HepG2 (cell line): ENCODE results near the gene PYGB. TPM values are rescaled to one million over a fixed set of nuclear protein-coding genes. Genes with fewer than 3 reads are reported as not detected.

Experiments used
- AGO2 ChIP-seq: fragments of 200-400 bp; formaldehyde crosslinking; optimal IDR thresholded peaks from 2 replicates; pipeline ENCODE3; 2017; ENCODE audit warnings: mild to moderate bottlenecking, low read depth, low read length, moderate library complexity
- ATF7-NPFF ChIP-seq: sonication (generic); formaldehyde crosslinking; IDR thresholded peaks from 2 replicates; pipeline ENCODE4 v1.8.1; 2023; ENCODE audit warnings: mild to moderate bottlenecking, low read depth, missing genetic modification reagents, moderate library complexity
- HOXA3 ChIP-seq: sonication (generic); formaldehyde crosslinking; IDR thresholded peaks from 2 replicates; pipeline ENCODE4 v1.5.0; 2020; ENCODE audit warnings: missing genetic modification reagents
- MYC ChIP-seq: sonication (generic); formaldehyde crosslinking; IDR thresholded peaks from 2 replicates; pipeline ENCODE4 v1.9.0; 2021; ENCODE audit warnings: missing genetic modification reagents, borderline replicate concordance
- NR2F6 ChIP-seq, 2 experiments: IDR thresholded peaks; 2 replicates each; pipeline ENCODE4 v1.6.1; 2016; ENCODE audit warnings: antibody characterized with exemption in 1 of 2, mild to moderate bottlenecking in 1 of 2
- ZFX ChIP-seq: sonication (generic); formaldehyde crosslinking; IDR thresholded peaks from 2 replicates; pipeline ENCODE4 v1.4.0; 2020; ENCODE audit warnings: mild to moderate bottlenecking, low read depth, missing genetic modification reagents, moderate library complexity
- ZNF546 ChIP-seq: sonication (generic); formaldehyde crosslinking; conservative IDR thresholded peaks from 2 replicates; pipeline ENCODE4 v1.8.1; 2023; ENCODE audit warnings: mild to moderate bottlenecking, missing genetic modification reagents
- ZNF552 ChIP-seq: sonication (generic); formaldehyde crosslinking; IDR thresholded peaks from 2 replicates; pipeline ENCODE4 v1.9.0; 2022; ENCODE audit warnings: missing genetic modification reagents, mild to moderate bottlenecking, borderline replicate concordance
- ZNF7 ChIP-seq: IDR thresholded peaks from 2 replicates; pipeline ENCODE4 v1.6.1; 2016; ENCODE audit warnings: missing biosample characterization, missing genetic modification reagents
- ZNF704 ChIP-seq: sonication (generic); formaldehyde crosslinking; IDR thresholded peaks from 2 replicates; pipeline ENCODE4 v1.8.1; 2023; ENCODE audit warnings: mild to moderate bottlenecking, inconsistent platforms, moderate library complexity, missing genetic modification reagents, borderline replicate concordance
- ZNF782 ChIP-seq: sonication (generic); formaldehyde crosslinking; IDR thresholded peaks from 2 replicates; pipeline ENCODE4 v1.4.0; 2020; ENCODE audit warnings: missing genetic modification reagents, mild to moderate bottlenecking, borderline replicate concordance
- ZNF792 ChIP-seq: IDR thresholded peaks from 2 replicates; pipeline ENCODE4 v1.6.1; 2016
- polyA plus RNA-seq, 8 experiments: library from polyadenylated mRNA; depleted of rRNA in 3 of 8; stranded (reverse) in 7 of 8; unstranded in 1 of 8; fragments of >200 nt; fragmentation: Illumina TruSeq in 4 of 8; extraction: Trizol in 4 of 8; gene quantifications; 2 replicates each; pipeline versions ENCODE4 v1.2.1 to v1.2.3, GENCODE V29; 2011 to 2016; ENCODE audit warnings: low read depth in 4 of 8, missing spikeins in 1 of 8, mixed read lengths in 1 of 8; ENCODE audit not compliant: insufficient read depth in 1 of 8
- total RNA-seq, 5 experiments: library from RNA; depleted of rRNA; stranded (reverse); fragments of >200 nt; fragmentation: Illumina TruSeq; extraction: Trizol; gene quantifications; 2 replicates each; pipeline ENCODE4 v1.2.3, GENCODE V29; 2016; ENCODE audit warnings: low read depth in 1 of 5
- TF ChIP-seq, protein P1 (sequence below): sonication (generic); formaldehyde crosslinking; IDR thresholded peaks from 2 replicates; pipeline ENCODE4 v1.4.0; 2020; ENCODE audit warnings: mild to moderate bottlenecking, missing genetic modification reagents
- TF ChIP-seq, protein P2 (sequence below): sonication (generic); formaldehyde crosslinking; conservative IDR thresholded peaks from 2 replicates; pipeline ENCODE4 v1.8.0; 2022; ENCODE audit warnings: mild to moderate bottlenecking, moderate library complexity, missing genetic modification reagents
- TF ChIP-seq, protein P3 (sequence below): IDR thresholded peaks from 2 replicates; pipeline ENCODE4 v1.6.1; 2016; ENCODE audit warnings: missing compliant biosample characterization, missing genetic modification reagents, borderline replicate concordance

The PYGB gene
- total and polyA plus RNA-seq, 2 of the 13 experiments (the other 11 are each of a cell fraction or from before 2014, with no cell fraction given), result 24.2 to 86.3 TPM

- TF ChIP-seq, protein P1, sequence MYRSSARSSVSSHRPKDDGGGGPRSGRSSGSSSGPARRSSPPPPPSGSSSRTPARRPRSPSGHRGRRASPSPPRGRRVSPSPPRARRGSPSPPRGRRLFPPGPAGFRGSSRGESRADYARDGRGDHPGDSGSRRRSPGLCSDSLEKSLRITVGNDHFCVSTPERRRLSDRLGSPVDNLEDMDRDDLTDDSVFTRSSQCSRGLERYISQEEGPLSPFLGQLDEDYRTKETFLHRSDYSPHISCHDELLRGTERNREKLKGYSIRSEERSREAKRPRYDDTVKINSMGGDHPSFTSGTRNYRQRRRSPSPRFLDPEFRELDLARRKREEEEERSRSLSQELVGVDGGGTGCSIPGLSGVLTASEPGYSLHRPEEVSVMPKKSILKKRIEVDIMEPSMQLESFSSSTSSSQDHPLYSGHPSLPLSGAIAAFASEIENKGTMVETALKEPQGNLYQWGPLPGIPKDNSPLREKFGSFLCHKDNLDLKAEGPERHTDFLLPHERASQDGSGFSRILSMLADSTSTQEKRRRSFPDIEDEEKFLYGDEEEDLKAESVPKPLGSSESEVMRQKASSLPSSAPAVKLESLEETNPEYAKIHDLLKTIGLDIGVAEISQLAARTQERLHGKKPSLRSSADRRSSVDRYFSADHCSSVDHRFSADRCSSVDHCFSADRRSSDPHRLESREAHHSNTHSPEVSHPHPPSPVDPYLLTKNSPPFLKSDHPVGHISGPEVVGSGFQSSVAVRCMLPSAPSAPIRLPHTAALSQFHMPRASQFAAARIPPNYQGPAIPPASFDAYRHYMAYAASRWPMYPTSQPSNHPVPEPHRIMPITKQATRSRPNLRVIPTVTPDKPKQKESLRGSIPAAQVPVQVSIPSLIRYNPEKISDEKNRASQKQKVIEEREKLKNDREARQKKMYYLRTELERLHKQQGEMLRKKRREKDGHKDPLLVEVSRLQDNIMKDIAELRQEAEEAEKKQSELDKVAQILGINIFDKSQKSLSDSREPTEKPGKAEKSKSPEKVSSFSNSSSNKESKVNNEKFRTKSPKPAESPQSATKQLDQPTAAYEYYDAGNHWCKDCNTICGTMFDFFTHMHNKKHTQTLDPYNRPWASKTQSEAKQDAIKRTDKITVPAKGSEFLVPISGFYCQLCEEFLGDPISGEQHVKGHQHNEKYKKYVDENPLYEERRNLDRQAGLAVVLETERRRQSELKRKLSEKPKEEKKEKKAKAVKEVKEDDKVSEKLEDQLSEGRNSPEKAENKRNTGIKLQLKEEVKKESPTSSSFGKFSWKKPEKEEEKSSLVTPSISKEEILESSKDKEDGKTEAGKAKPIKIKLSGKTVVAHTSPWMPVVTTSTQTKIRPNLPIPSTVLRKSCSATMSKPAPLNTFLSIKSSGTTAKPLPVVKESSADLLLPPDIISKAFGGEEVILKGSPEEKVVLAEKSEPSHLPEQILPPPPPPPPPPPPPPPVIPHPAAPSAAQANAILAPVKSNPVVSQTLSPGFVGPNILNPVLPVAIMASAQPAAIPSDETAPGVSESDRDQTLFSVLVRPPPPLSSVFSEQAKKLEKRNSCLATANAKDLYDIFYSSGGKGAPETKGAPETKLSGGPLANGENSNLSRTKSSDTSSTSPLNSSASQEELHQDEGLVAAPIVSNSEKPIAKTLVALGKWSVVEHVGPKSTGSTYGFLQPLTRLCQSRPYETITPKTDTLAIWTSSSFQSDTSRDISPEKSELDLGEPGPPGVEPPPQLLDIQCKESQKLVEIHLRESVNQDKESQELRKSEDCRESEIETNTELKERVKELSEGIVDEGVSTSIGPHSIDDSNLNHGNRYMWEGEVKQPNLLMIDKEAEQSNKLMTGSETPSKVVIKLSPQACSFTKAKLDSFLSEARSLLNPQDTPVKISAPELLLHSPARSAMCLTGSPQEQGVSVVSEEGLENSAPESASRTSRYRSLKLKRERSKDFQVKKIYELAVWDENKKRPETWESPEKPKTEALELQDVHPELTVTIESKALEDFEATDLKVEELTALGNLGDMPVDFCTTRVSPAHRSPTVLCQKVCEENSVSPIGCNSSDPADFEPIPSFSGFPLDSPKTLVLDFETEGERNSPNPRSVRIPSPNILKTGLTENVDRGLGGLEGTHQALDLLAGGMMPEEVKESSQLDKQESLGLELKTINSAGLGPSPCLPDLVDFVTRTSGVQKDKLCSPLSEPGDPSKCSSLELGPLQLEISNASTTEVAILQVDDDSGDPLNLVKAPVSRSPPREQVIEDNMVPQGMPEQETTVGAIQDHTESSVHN (CRISPR knock-in tag), result no peak
- TF ChIP-seq ZNF7 (CRISPR knock-in tag) (0 out of 2 replicates have a peak, but pooled peaks have one; percentile 51), HOXA3 (CRISPR knock-in tag) (no peak; the same call in 1 of the 2 replicates), ZNF792 (CRISPR knock-in tag) (no peak), ATF7-NPFF (CRISPR knock-in tag) (peak; percentile 61; the same call in 1 of the 2 replicates), ZNF782 (CRISPR knock-in tag) (peak; percentile 56; the same call in 1 of the 2 replicates), ZFX (CRISPR knock-in tag) (peak; percentile 45; the same call in 1 of the 2 replicates), ZNF704 (peak; percentile 47; the same call in 1 of the 2 replicates), MYC (0 out of 2 replicates have a peak, but pooled peaks have one; percentile 12), ZNF546 (CRISPR knock-in tag) (peak; percentile 68; the same call in 1 of the 2 replicates), ZNF552 (CRISPR knock-in tag) (peak; percentile 40; the same call in 1 of the 2 replicates), NR2F6 (IDR thresholded peaks at IDR 0.05) (no peak), NR2F6 (CRISPR knock-in tag; IDR thresholded peaks at IDR 0.05) (no peak), AGO2 (peak; percentile 82)
- TF ChIP-seq, protein P2, sequence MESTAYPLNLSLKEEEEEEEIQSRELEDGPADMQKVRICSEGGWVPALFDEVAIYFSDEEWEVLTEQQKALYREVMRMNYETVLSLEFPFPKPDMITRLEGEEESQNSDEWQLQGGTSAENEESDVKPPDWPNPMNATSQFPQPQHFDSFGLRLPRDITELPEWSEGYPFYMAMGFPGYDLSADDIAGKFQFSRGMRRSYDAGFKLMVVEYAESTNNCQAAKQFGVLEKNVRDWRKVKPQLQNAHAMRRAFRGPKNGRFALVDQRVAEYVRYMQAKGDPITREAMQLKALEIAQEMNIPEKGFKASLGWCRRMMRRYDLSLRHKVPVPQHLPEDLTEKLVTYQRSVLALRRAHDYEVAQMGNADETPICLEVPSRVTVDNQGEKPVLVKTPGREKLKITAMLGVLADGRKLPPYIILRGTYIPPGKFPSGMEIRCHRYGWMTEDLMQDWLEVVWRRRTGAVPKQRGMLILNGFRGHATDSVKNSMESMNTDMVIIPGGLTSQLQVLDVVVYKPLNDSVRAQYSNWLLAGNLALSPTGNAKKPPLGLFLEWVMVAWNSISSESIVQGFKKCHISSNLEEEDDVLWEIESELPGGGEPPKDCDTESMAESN (CRISPR knock-in tag), result 0 out of 2 replicates have a peak, but pooled peaks have one; percentile 25
- TF ChIP-seq, protein P3, sequence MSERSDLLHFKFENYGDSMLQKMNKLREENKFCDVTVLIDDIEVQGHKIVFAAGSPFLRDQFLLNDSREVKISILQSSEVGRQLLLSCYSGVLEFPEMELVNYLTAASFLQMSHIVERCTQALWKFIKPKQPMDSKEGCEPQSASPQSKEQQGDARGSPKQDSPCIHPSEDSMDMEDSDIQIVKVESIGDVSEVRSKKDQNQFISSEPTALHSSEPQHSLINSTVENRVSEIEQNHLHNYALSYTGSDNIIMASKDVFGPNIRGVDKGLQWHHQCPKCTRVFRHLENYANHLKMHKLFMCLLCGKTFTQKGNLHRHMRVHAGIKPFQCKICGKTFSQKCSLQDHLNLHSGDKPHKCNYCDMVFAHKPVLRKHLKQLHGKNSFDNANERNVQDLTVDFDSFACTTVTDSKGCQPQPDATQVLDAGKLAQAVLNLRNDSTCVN (CRISPR knock-in tag), result 0 out of 2 replicates have a peak, but pooled peaks have one; percentile 2
Observed at GRCh38 chr20:25222461-25223178, 25.3 kb upstream of the PYGB start (continued).
